Measurements from ENCODE around the gene EHF. TPM values are rescaled to one million over a fixed set of nuclear protein-coding genes. Genes with fewer than 3 reads are reported as not detected.

EHF gene
- polyA plus RNA-seq, 1 donor (not counting 4 experiments of a cell fraction or from before 2014, with no cell fraction given): 64.2 TPM

GRCh38 chr11:34624069-34624468 is 3.2 kb downstream of the EHF start:
- peak overlapping the region; percentile 99 for H3K27ac ChIP-seq (ENCODE audit: control insufficient read depth, insufficient read depth, low read length)
- H3K27me3 ChIP-seq (ENCODE audit: control insufficient read depth, extremely low read depth, insufficient read depth, low read length): no peaks in the 10 kb centered on the region
- dilution Hi-C loops (cut with MboI; ENCODE audit: extremely low pct_ligation_motif_present, low sequenced_read_pairs): no loop called here
- no peak overlapping the region for H2AFZ ChIP-seq (ENCODE audit: control insufficient read depth, low read length)
- H3K9me1 ChIP-seq (ENCODE audit: control insufficient read depth, extremely low read depth, insufficient read depth, low read length): peaks cover 2% of the 10 kb centered on the region
- FAIRE-seq (peak; percentile 29), DNase-seq (ENCODE audit: low read depth, low spot score) (no peak)
- peak overlapping the region; percentile 17 to 90 (median 61) for H3K4me3 ChIP-seq (ENCODE audit: control insufficient read depth in 2 of 3, extremely low read depth in 1 of 3, insufficient read depth in 2 of 3, low read depth in 1 of 3, low read length in 3 of 3)
- no peak for TF ChIP-seq CTCF (optimal IDR thresholded peaks at IDR 0.05 in 1 of 3, IDR thresholded peaks at IDR 0.05 in 1 of 3, conservative IDR thresholded peaks at IDR 0.05 in 1 of 3; ENCODE audit: extremely low read depth in 1 of 3, insufficient read depth in 2 of 3, low read length in 3 of 3)
- TF ChIP-seq EZH2 (IDR thresholded peaks at IDR 0.05; ENCODE audit: low read length): no peak
- no peaks in the 10 kb centered on the region for H3K9me3 ChIP-seq (ENCODE audit: control insufficient read depth, low read depth, low read length)
- H3K4me2 ChIP-seq (ENCODE audit: control insufficient read depth, extremely low read depth, insufficient read depth, low read depth, low read length): peak overlapping the region; percentile 94
- H4K20me1 ChIP-seq (ENCODE audit: control insufficient read depth, extremely low read depth, insufficient read depth, low read length): no peaks in the 10 kb centered on the region
- H3K4me1 ChIP-seq (ENCODE audit: control insufficient read depth, extremely low read depth, insufficient read depth, low read length): peaks cover 75% of the 10 kb centered on the region
- H3K36me3 ChIP-seq (ENCODE audit: control insufficient read depth in 2 of 2, extremely low read depth in 1 of 2, insufficient read depth in 2 of 2, low read length in 2 of 2): peaks cover 4 to 19% of the 10 kb centered on the region in 2 experiments
- peak overlapping the region; percentile 98 for H3K9ac ChIP-seq (ENCODE audit: control insufficient read depth, extremely low read depth, insufficient read depth, low read length)
- H3K79me2 ChIP-seq (ENCODE audit: control insufficient read depth, insufficient read depth, low read length): peaks cover 78% of the 10 kb centered on the region

- Histone ChIP-seq H3K4me1 (ENCODE audit: control insufficient read depth, extremely low read depth, insufficient read depth, low read length) (peaks cover 74% of the 10 kb centered on the region), H3K9me3 (ENCODE audit: control insufficient read depth, low read depth, low read length) (no peaks in the 10 kb centered on the region), H3K36me3 (ENCODE audit: control insufficient read depth in 2 of 2, extremely low read depth in 1 of 2, insufficient read depth in 2 of 2, low read length in 2 of 2) (peaks cover 4 to 19% of the 10 kb centered on the region in 2 experiments), H3K4me3 (ENCODE audit: control insufficient read depth in 2 of 3, extremely low read depth in 1 of 3, insufficient read depth in 2 of 3, low read depth in 1 of 3, low read length in 3 of 3) (peak overlapping the region in 2 of 3 experiments; percentile 61 to 90), H3K9ac (ENCODE audit: control insufficient read depth, extremely low read depth, insufficient read depth, low read length) (peak overlapping the region; percentile 98), H2AFZ (ENCODE audit: control insufficient read depth, low read length) (no peak overlapping the region), H3K4me2 (ENCODE audit: control insufficient read depth, extremely low read depth, insufficient read depth, low read depth, low read length) (peak overlapping the region; percentile 94), H4K20me1 (ENCODE audit: control insufficient read depth, extremely low read depth, insufficient read depth, low read length) (no peaks in the 10 kb centered on the region), H3K27ac (ENCODE audit: control insufficient read depth, insufficient read depth, low read length) (peak overlapping the region; percentile 99), H3K79me2 (ENCODE audit: control insufficient read depth, insufficient read depth, low read length) (peaks cover 93% of the 10 kb centered on the region), H3K9me1 (ENCODE audit: control insufficient read depth, extremely low read depth, insufficient read depth, low read length) (peaks cover 4% of the 10 kb centered on the region), H3K27me3 (ENCODE audit: control insufficient read depth, extremely low read depth, insufficient read depth, low read length) (no peaks in the 10 kb centered on the region)
- TF ChIP-seq EZH2 (IDR thresholded peaks at IDR 0.05; ENCODE audit: low read length) (no peak), CTCF (optimal IDR thresholded peaks at IDR 0.05 in 1 of 3, IDR thresholded peaks at IDR 0.05 in 1 of 3, conservative IDR thresholded peaks at IDR 0.05 in 1 of 3; ENCODE audit: extremely low read depth in 1 of 3, insufficient read depth in 2 of 3, low read length in 3 of 3) (no peak)
- dilution Hi-C loops (cut with MboI; ENCODE audit: extremely low pct_ligation_motif_present, low sequenced_read_pairs): no loop called here
- DNase-seq (ENCODE audit: low read depth, low spot score): no peak
- FAIRE-seq: no peak
These were observed 4.7 kb downstream of the EHF start for GRCh38 chr11:34625576-34625975.

Measured in keratinocyte (primary cell).